Ramos (cell line): ENCODE data around the gene LUC7L.
"Not testable (repeated sequence)": the region's sequence is repeated elsewhere in the genome, so short reads cannot be mapped to it uniquely, and the experiment has no call there.

Experiments used
- in situ Hi-C: fragments of 300-500 bp; cut with MboI; formaldehyde crosslinking; loops from one replicate; pipeline ENCODE4 v1.14.3; 2022; ENCODE audit warnings: low sequenced_read_pairs; ENCODE audit not compliant: unreplicated experiment

The LUC7L gene, protein sequence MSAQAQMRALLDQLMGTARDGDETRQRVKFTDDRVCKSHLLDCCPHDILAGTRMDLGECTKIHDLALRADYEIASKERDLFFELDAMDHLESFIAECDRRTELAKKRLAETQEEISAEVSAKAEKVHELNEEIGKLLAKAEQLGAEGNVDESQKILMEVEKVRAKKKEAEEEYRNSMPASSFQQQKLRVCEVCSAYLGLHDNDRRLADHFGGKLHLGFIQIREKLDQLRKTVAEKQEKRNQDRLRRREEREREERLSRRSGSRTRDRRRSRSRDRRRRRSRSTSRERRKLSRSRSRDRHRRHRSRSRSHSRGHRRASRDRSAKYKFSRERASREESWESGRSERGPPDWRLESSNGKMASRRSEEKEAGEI

GRCh38 chr16:228852-229730 lies at the start of gene LUC7L:
LUC7L (minus strand) TSS chr16:229449; CDS start chr16:229339, 110 bp downstream.
- in situ Hi-C loops: no loop called here

GRCh38 chr16:278863-279366 lies 49.7 kb upstream of the LUC7L start:
- in situ Hi-C loops: no loop called here

GRCh38 chr16:276426-277077 lies 47.3 kb upstream of the LUC7L start:
- in situ Hi-C loops: no loop called here

- in situ Hi-C loops: no loop called here
Observed at GRCh38 chr16:275786-276232, 46.6 kb upstream of the LUC7L start, which contains the start of gene RGS11. RGS11 (minus strand) TSS chr16:275944; CDS start chr16:275911, 33 bp downstream.

DNA sequence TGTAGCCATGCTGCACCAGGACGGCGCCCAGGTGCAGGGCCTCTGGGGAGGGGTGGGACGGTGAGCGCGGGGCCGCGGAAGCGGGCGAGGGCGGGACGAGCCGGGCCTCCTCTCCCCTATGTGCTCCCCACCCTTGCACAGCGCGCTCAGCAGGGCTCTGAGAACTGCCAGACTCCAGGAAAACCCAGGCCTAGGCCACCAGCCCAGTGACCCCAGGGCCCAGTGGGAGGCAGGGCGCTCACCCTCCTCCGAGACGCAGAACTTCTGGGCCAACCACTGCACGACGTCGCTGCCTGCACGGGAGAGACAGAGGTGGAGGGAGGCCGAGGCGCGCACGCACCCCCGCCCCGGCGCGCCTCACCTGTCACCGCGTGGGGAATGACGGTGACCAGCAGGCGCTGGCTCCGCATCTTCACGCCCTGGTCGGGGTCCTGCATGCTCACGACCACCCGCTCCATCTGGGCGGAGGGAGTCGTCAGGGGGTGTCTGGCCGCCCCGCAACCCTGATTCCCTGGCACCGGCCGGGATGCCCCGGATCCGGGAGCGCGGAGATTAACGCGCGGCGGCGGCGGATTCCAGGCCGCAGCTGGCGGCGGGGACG lies 45.9 kb upstream of the LUC7L start:
- in situ Hi-C loops: no loop called here

- in situ Hi-C loops: no loop called here
Observed at GRCh38 chr16:273547-274421, 44.5 kb upstream of the LUC7L start.

DNA sequence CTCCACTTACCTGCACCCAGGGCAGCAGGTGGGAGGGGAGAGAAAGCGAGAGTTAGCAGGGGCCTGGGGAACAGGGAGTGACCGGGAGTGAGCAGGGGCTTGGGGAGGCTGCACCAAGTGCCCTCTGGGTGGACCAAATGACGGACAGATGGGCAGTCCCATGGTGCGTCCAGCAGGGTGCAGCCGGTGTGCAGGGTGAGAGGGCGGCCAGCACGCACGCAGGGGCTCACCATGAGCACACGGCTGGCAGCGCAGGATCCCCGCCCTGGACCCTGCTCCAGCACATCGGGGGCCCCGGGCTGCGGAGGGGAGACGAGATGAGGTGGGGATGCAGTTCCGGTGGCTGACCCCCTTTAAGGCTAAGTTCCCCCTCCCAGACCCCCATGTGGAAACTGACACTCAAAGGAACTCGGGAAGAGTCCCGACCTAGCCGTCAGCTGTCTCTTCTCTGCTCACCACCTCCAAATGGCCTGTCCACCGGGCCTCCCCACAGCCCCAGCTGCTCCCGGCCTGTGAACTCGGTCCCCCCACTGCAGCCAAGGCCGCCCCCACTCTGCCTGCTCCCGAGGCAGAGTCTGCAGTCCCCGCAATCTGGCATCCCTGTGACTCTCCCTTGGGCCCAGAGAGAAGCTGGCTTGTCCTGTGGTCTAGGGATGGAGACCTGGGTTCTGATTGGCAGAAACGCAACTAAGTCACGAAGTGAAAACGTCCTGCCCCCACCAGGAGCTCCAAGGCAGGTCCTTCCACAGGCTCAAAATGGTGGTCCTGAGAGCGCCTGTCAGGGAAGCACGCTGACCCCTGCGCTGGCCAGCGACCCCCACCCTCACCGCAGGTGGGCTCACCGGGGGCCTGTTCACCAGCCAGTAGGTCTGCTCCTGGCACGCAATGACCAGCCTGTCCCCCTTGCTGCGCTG lies 43.6 kb upstream of the LUC7L start:
- in situ Hi-C loops: no loop called here

DNA sequence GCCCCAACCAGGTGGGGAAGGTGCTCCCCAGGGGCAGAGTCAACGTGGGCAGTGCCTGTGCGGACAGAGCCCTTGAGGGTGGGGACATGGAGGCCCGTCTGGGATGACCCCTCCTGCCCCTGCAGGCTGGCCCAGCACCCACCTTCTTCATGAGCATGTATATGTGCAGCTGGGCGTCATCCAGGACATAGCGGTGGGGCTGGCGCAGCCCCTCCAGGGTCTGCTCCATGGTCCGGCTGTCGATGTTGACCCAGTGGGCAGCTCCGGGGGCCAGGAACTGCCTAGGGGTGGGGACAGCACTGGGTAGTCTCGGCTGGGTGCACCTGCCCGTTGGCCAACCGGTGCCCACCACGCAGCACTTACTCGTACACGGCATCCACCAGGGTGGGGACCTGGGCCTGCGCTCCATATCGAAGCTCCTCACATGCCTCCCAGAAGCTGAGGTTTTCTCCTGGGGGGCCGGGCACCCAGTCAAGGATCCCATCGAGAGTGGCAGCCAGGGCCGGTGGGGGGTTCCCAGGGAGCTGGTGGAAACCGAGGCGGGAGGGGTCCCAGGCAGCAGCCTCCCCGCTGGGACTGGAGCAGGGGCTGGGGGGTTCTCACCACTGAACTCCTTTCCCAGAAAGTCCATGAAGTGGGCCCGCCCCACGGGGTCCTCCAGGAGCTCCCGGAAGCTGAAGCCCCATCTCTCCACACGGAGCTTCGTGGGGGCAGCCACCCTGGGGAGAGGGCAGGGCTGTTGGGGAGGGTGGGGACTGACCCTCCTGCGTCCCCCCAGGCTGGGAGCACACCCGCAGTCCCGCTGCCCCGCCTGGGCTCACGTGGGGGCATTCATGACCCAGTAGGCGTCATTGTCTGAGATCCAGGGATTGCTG lies 41.4 kb upstream of the LUC7L start:
- in situ Hi-C loops: no loop called here

DNA sequence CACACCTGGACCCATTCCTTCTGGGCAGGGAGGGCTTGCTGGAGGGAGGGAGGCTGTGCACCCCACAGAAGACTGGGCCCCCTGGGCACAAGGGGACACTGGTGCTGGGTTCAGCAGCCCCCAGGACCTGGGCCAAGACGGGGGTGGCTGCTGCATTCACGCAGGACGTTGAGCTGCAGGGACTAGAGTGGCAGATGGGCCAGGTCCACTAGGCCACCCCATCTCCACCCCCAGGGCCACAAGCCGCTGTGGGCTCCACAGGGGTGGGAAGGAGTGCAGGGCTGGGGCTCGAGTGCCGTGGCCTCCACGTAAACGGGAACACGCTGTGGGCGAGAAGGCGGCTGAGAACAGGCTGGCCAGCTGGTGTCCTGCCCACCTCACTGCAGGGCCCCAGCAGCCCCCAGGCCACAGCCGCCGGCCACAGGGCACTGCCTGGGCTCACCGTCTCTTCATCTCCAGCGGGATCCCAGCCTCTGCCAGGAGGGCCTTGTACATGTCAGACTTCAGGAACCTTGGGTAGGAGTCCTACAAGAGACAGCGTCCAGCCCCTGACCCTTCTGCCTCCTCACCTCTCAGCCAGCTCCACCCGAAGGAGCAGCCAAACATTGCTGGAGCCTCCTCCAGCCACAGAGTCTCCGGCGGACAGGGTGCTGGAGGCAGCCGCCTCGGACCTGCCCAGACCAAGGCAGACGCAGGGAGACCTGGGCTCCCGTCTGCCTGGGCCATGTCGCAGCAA lies 40.0 kb upstream of the LUC7L start:
- in situ Hi-C loops: no loop called here

DNA sequence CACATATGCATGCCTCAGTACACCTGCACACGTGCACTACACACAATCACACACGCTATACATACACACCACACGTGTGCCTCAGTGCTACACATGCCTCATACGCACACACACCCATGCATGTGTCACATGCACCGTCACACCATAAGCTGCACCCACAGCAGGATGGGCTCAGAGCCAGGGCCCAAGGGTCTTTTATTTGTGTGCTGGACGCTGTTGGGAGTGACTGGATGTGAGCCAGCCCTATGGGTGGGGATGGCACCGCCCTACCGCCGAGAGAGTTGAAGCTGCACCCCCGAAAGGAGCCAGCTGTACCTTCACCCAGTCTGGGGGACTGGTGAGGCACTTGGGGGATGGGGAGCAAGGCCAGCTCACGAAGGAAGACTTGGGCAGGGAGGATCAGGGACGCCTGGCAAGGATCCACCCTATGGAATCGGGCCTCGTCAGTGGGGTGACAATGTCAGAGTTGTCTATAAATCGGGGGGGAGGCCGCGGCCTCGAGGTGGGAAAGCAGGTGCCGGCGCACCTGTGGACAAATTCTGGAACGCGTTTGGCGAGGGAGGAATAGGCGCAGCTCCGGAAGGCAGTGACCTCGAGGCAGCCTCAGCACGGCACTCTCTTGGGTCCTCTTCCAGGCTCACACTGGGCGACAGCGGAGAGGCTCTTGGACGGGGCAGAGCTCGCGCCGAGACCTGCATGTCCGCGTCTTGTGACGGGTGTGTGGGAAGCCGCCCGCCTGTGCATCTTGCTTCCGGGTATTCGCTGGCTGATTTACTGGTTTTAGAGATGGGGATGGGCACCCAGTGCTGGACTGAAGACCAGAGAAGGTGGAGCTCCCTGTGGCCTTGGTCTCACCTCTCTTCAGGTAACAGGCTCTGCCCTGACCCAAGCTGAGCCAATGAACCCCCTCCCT lies 39.1 kb upstream of the LUC7L start:
- in situ Hi-C loops: no loop called here

- in situ Hi-C loops: not testable (repeated sequence)
Observed at GRCh38 chr16:267562-267961, 38.3 kb upstream of the LUC7L start.

- in situ Hi-C loops: no loop called here
Observed at GRCh38 chr16:266258-267164, 37.3 kb upstream of the LUC7L start.

DNA sequence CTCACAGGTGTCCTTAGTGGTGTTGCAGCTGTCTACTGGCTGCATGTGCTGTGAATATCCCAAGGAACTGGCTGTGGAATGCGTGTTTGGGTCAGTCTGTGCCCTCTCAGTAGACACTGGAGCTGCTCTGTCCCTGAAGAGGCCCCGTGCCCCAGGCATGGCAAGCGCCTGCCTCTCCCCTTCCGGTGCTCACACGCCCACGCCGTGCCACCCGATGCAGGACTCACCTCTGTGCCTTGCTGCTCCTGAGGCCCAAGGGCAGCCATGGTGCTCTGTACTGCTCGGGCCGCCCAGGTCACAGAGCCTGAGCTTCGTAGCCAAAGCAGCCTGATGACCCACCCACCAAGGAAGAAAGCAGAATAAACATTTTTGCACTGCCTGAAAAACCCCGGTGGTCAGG lies 36.5 kb upstream of the LUC7L start:
- in situ Hi-C loops: no loop called here

DNA sequence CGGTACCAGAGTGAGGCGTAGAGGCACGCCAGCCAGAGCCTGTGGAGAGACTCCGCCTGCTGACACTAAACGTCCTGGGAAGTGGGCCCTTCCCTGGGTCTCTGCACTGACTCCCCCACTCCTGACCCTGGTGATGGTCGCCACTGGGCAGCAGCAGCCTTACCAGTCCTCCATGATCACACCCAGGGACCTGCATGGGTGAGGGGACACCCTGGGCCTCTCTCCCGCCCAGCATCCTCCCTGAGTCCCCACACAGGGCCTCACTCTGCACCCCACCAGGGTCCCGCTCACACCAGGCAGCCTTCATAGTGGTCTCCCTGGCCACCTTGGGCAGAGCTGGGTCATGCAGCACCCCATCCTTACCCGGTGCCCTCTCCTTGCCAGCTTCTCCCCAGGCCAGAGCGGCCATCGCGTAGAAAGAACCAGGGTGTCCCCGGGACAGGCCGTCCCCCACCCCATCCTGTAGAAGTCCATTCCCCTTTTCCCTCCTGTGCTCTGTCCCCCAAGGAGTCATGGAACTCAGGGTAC lies 35.8 kb upstream of the LUC7L start:
- in situ Hi-C loops: no loop called here
